Right hindlimb (tissue), 1 donor: ENCODE results near the gene PHF1.
A peak's percentile ranks its signal among the peaks of the same experiment; 100 is the strongest.
"Not testable (repeated sequence)": the region's sequence is repeated elsewhere in the genome, so short reads cannot be mapped to it uniquely, and the experiment has no call there.

ENCODE experiments used
- DNase-seq: peaks from one replicate; pipeline ENCODE4 v3.0.0-alpha.2; 2018

Gene PHF1

DNA sequence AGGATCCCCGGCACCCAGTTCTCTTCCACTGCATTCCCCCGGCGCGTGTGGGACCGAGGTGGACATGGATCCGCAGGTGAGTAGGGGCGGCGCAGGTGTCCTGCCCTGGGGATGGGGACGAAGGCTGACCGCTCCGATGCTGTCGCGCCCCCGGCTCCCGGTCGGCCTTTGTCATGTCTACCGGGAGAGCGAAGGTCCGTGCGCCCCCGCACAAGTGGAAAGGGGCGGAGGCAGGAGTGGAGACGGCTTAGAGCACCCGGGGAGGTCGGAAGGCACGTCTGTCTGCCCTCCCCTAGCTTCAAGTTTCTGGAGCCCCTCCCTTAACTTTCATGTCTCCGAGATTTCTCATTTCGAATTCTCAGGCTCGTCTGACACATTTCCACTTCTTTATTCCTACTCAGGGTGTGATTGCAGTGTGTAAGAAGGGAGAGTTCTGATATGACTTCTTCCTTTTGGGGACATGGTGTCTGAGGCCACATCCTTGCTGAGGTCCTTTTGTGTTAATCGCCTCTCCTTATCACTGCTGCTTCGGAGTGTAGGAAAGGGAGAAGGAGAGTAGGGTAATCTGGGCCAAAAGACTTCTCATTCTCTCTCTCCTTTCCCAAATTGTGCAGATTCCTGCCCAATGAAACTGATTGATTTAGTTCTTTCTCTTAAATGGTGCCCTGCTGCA is 18.8 kb upstream of the PHF1 start:
- no peak for DNase-seq

DNA sequence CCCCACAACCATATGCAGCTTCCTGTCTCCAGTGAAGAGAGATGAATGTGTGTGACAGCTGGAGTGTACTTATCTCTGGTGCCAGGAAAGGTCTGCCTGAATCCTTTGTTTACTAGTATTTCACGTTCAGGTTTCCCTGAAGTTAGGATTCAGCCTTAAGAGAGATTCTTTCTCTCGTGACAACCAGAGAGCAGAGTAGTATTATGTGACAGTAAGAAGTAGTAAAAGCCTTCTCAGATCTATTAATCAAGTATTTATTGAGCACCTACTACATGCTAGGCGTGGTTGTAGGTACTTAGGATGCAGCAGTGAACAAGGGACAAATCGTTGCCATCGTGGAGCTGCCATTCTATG is 18.2 kb upstream of the PHF1 start:
- no peak for DNase-seq

- DNase-seq: no peak
Measured at GRCh38 chr6:33392979-33393378, 17.8 kb upstream of the PHF1 start.

- DNase-seq: no peak
Measured at GRCh38 chr6:33397541-33397940, 13.3 kb upstream of the PHF1 start.

- DNase-seq: not testable (repeated sequence)
Measured at GRCh38 chr6:33398601-33399000, 12.2 kb upstream of the PHF1 start.

GRCh38 chr6:33399881-33400280 is 10.9 kb upstream of the PHF1 start:
- not testable (repeated sequence) for DNase-seq

DNA sequence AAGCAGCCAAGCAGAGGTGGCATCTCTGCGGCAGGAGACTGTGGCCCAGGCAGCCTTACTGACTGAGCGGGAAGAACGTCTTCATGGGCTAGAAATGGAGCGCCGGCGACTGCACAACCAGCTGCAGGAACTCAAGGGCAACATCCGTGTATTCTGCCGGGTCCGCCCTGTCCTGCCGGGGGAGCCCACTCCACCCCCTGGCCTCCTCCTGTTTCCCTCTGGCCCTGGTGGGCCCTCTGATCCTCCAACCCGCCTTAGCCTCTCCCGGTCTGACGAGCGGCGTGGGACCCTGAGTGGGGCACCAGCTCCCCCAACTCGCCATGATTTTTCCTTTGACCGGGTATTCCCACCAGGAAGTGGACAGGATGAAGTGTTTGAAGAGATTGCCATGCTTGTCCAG is 5.9 kb upstream of the PHF1 start:
- no peak for DNase-seq

GRCh38 chr6:33405386-33405940 is 5.4 kb upstream of the PHF1 start:
- no peak for DNase-seq

GRCh38 chr6:33406126-33406525 is 4.7 kb upstream of the PHF1 start:
- DNase-seq: no peak

GRCh38 chr6:33407132-33407718 is 3.6 kb upstream of the PHF1 start:
- no peak for DNase-seq

DNA sequence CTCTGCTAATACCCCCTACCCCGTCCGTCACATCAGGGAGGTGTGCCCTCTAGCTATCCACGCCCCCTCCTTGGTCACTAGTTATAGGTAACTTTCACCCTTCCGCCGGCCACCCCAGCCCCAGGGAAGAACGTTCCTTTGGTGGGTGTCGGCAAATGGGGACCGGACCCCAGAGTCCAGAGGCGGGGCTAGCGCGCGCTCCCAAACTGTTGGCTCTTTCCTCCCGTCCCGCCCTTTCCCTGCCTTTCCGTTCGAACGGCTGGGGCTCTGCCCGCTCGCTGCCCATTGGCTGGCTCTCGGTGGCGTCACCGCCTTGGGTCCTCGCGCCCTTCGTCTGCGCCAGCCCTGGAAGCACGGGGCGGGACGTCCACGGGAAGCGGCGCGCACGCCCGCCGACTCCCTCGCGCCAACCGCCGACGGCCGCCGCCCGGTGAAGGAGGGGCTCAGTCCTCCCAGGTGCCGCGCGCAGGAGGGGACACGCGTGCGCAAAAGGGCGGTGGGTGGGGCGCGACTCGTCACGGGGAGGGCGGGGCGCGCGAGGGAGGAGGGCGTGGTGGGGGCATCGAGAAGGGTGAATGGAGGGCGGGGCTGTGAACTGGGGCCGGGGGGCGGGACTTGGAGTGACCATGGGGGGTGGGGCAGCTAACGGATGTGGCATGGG is 634 bp upstream of the PHF1 start:
- DNase-seq: peak; percentile 98

- no peak for DNase-seq
Measured at GRCh38 chr6:33411632-33412005, 805 bp downstream of the PHF1 start.

DNA sequence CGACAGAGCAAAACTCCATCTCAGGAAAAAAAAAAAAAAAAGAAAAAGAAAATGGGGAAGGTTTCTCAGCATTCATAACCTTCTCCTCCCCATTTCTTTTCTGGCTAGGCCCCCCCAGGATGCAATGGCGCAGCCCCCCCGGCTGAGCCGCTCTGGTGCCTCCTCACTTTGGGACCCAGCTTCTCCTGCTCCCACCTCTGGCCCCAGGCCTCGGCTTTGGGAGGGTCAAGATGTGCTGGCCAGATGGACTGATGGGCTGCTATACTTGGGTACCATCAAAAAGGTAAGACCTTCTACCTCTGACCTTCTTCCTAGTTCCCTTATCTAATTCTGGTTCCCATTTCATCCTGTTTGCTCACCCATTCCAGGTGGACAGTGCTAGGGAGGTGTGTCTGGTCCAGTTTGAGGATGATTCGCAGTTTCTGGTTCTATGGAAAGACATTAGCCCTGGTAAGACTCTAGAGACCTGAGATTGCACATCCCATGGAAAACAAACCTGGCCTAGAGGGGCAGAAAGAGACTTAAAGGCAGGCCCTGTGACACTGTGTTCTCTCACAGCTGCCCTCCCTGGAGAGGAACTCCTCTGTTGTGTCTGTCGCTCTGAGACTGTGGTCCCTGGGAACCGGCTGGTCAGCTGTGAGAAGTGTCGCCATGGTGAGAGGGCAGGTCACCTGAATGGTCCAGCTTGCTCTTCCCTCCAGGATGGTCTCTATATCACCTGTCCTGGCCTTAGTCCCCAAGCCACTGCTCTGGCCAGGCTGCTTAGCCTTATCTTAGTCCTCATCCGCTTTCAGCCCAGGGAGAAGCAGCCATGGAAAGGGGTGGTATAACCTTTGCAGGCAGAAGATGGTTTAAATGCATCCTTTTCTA is 1.6 kb downstream of the PHF1 start:
- no peak for DNase-seq

- DNase-seq: no peak
Measured at GRCh38 chr6:33413241-33414120, 2.7 kb downstream of the PHF1 start.

GRCh38 chr6:33414592-33415271 is 3.9 kb downstream of the PHF1 start:
- no peak for DNase-seq

GRCh38 chr6:33415831-33416230 is 5.0 kb downstream of the PHF1 start:
- no peak for DNase-seq

DNA sequence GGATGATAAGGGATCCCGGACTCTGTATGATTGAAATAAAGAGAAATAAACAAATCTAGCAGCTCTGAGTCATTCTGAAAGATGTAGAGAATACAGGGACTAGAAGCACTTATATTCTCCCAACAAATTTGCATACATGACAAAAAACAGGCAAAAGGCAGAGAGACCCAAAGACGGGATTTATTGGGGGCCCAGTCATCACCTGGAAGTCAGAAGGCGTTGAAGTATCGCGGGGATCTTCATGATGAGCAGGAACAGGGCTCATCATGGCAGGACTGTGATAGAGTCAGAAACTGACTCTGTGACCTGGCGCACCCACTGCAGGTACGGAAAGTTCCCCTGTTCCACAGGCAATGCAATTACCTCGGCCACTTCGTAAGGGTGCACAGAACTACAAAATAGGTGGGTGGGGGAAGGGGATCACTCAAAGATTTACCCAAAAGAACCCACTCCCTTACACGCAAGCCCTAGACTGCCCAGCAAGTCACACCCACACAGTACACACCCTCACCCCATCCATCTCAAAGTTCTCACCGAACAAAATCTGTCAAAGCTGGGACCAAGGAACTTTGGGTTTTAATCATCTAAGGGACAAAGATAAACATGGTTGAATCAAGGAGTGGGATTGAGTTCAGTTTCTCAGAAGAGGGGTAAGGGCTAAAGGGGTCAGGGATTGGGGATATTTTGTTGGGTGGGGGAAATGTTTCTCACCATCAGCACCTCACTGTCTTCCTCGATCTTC is 5.7 kb downstream of the PHF1 start:
- no peak for DNase-seq

DNA sequence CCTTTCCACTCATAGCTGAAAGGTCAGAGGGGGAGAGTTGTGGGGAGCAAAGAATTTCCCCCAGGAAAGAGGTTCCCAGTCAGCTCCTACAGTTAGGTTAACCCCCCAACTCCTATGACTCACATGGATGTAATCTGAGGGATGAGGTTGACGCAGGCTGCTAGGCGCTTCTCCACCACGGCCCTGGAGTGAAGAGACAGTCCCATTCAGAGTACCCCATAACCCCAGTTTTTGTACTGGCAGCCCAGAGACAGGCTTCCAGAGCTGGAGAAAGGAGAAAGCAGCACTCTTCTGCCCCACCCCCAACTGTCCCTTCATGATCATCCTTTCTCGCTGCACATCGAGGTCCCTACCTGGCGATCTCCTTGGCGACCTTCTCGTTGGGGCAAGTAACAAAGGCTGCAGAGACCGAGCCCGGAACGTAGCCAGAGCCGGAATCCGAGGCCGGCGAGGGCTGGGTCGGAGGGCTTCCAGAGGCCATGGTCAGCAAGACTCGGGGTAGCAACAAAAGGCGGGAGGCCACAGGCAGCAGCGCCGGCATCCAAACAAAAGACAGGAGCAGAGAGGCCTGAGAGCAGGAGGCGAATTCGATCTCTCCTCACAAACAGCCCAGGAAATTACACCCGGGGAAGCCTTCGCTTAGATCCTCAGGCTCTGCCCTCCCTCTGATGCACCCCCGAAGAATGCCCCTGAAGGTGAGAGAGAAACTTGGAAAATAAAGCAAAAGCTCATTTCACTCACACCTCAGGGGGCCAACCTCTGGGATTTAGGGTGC is 6.5 kb downstream of the PHF1 start:
- DNase-seq: no peak

DNA sequence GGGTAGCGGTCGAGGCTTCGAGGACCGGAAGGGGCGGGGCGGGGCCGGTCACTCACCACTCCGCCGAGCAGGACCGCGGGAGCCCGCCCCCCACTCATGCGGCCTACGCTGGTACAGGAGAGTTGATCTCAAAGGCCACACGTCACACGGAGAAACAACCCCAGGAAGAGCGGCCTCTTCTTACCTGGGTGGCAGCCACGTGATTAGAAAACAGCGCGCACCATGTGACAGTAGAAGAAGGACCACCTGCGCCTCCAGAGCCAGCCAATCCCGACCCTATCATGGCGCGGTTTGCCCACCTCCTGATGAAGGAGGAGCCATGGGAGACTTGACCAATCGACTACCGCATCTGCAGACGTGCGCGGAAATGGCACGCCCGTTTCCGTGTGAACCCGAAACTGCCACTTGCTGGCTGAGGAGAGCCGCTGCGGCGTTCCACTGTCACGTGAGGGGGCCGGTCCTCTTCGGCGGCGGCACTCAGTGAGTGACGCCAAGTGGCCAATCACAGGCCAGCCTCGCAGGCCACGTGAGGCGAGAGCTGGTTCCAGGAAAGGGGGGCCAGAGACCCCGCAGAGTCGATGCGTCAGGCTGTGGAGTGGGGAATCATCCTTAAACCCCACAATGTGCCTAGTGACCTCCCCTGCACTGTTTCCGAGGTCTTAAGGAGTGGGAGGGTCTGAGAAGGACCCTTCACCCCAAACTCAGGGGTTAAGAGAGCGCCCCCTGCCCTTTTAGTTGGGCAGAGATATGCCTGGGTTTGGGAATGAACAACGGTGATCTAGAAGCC is 7.3 kb downstream of the PHF1 start, which contains the start of gene CUTA:
Gene CUTA, minus strand, starts transcription at position 205 of the 787 bp plus-strand sequence. Its CDS starts 107 bp downstream, at position 98.
- peak; percentile 100 for DNase-seq
